Caco-2 (cell line): ENCODE results near the gene CLDN7. TPM values are rescaled to one million over a fixed set of nuclear protein-coding genes. Genes with fewer than 3 reads are reported as not detected.

Experiments used
- BruUV-seq: library from RNA; stranded (reverse); fragments of 400-500 nt; replicated peaks from 2 replicates; lab custom pipeline; 2021; lab: Mats Ljungman, UMichigan
- CTCF ChIA-PET: fragments of 300-600 bp; sonication (Branson Sonifier 250); formaldehyde crosslinking; loops from one replicate; lab custom pipeline; 2022; ENCODE audit warnings: antibody characterized with exemption; lab: Charles Lee
- POLR2A ChIA-PET: fragments of 300-600 bp; sonication (Branson Sonifier 250); formaldehyde crosslinking; loops from one replicate; lab custom pipeline; 2022; ENCODE audit warnings: antibody characterized with exemption; lab: Charles Lee
- DNase-seq, 2 experiments: peaks; one replicate each; pipeline versions ENCODE4 v3.0.0 to v3.0.0-alpha.2; 2020 to 2022
- H3K27me3 ChIP-seq: replicated peaks from 2 replicates; pipeline ENCODE4 v1.6.0; 2011; ENCODE audit warnings: low read length; ENCODE audit not compliant: control insufficient read depth, insufficient read depth
- H3K36me3 ChIP-seq: 2 replicates; pipeline ENCODE4 v1.5.1; 2011; ENCODE audit warnings: low read length; ENCODE audit not compliant: control insufficient read depth, insufficient read depth
- H3K4me1 ChIP-seq: fragments of 250-450 bp; sonication (Bioruptor Pico); 2 replicates; pipeline ENCODE4 v1.5.1; 2020; ENCODE audit warnings: mild to moderate bottlenecking
- H3K4me3 ChIP-seq: 2 replicates; pipeline ENCODE4 v1.5.1; 2011; ENCODE audit warnings: low read depth, mild to moderate bottlenecking, control low read depth, low read length
- H3K9me3 ChIP-seq: fragments of 250-450 bp; sonication (Bioruptor Pico); 2 replicates; pipeline ENCODE4 v1.5.1; 2020; ENCODE audit warnings: mild to moderate bottlenecking, moderate library complexity
- H3K27ac Mint-ChIP-seq: one replicate; pipeline ENCODE4 v1.8.0; 2022; ENCODE audit warnings: mixed read lengths; ENCODE audit not compliant: unreplicated experiment
- H3K27me3 Mint-ChIP-seq: one replicate; pipeline ENCODE4 v1.8.0; 2022; ENCODE audit warnings: mixed read lengths; ENCODE audit not compliant: insufficient read depth, unreplicated experiment
- H3K36me3 Mint-ChIP-seq: one replicate; pipeline ENCODE4 v1.8.0; 2022; ENCODE audit warnings: mild to moderate bottlenecking, mixed read lengths; ENCODE audit not compliant: insufficient read depth, unreplicated experiment
- H3K4me1 Mint-ChIP-seq: one replicate; pipeline ENCODE4 v1.8.0; 2022; ENCODE audit warnings: low read depth, mixed read lengths; ENCODE audit not compliant: unreplicated experiment
- H3K4me3 Mint-ChIP-seq: one replicate; pipeline ENCODE4 v1.8.0; 2022; ENCODE audit warnings: mild to moderate bottlenecking, moderate library complexity, mixed read lengths; ENCODE audit not compliant: unreplicated experiment
- H3K9me3 Mint-ChIP-seq: one replicate; pipeline ENCODE4 v1.8.0; 2022; ENCODE audit warnings: mixed read lengths; ENCODE audit not compliant: unreplicated experiment
- CTCF ChIP-seq, 2 experiments: fragments of 200-600 bp in 1 of 2; IDR thresholded peaks; 1 replicate in 1 of 2; 2 replicates in 1 of 2; pipeline versions ENCODE4 v1.5.1 to v1.8.0; 2011 to 2022; ENCODE audit warnings: antibody characterized with exemption in 1 of 2, control low read depth in 1 of 2, inconsistent platforms in 1 of 2, low read depth in 1 of 2, low read length in 1 of 2, mild to moderate bottlenecking in 1 of 2, moderate library complexity in 1 of 2; ENCODE audit not compliant: insufficient read depth in 1 of 2, severe bottlenecking in 1 of 2, unreplicated experiment in 1 of 2
- intact Hi-C: fragments of 100-400 bp; cut with micrococcal nuclease; formaldehyde crosslinking; loops from one replicate; pipeline ENCODE4 v1.10.0; 2022; ENCODE audit not compliant: unreplicated experiment
- total RNA-seq: library from RNA; stranded (reverse); gene quantifications from 2 replicates; pipeline ENCODE4 v1.2.3, GENCODE V29; 2022

CLDN7 gene
- total RNA-seq, 1 experiment from 2014 or later, result 111 TPM

- H3K4me3 Mint-ChIP-seq, result peak overlapping the region; percentile 43
- Histone ChIP-seq H3K4me3 (peak overlapping the region; percentile 12; the same call in 1 of the 2 replicates), H3K27me3 (no peaks in the 10 kb centered on the region), H3K36me3 (no peaks in the 10 kb centered on the region), H3K9me3 (no peaks in the 10 kb centered on the region), H3K4me1 (0 out of 2 replicates have a peak, but pooled peaks cover 10% of the 10 kb centered on the region)
- TF ChIP-seq CTCF (IDR thresholded peaks at IDR 0.05; ENCODE audit: insufficient read depth in 1 of 2, low read depth in 1 of 2, low read length in 1 of 2, severe bottlenecking in 1 of 2, unreplicated experiment in 1 of 2), result peak; percentile 66 to 76
- POLR2A ChIA-PET, result no interaction called here
- H3K9me3 Mint-ChIP-seq, result no peaks in the 10 kb centered on the region
- peaks cover 6% of the 10 kb centered on the region for H3K4me1 Mint-ChIP-seq
- intact Hi-C loops, result no loop called here
- peak; percentile 69 to 84 for DNase-seq
- peak overlapping the region; percentile 54 for H3K27ac Mint-ChIP-seq
- H3K36me3 Mint-ChIP-seq, result no peaks in the 10 kb centered on the region
- no TSS peak for BruUV-seq
- no peaks in the 10 kb centered on the region for H3K27me3 Mint-ChIP-seq
- CTCF ChIA-PET, result interaction anchor here (0.7 to 1.5 kb wide), 4 partner anchors 13 to 48 kb away, joined by 3 to 20 read pairs (median 3); partner anchors contain the start of gene SLC2A4
Observed at GRCh38 chr17:7296189-7296861, 34.0 kb upstream of the CLDN7 start.

- intact Hi-C loops, result no loop called here
- no peaks in the 10 kb centered on the region for H3K27me3 ChIP-seq
- Mint-ChIP-seq H3K9me3 (no peaks in the 10 kb centered on the region), H3K27me3 (no peaks in the 10 kb centered on the region), H3K4me1 (peaks cover 6% of the 10 kb centered on the region), H3K4me3 (peak overlapping the region; percentile 73), H3K36me3 (no peaks in the 10 kb centered on the region), H3K27ac (peak overlapping the region; percentile 61)
- peak overlapping the region; percentile 42 for H3K4me3 ChIP-seq
- no TSS peak for BruUV-seq
- 0 out of 2 replicates have a peak, but pooled peaks cover 10% of the 10 kb centered on the region for H3K4me1 ChIP-seq
- no peak for DNase-seq
- ChIA-PET CTCF (interaction anchor here (1.4 to 1.5 kb wide), 2 partner anchors 15 to 49 kb away, joined by 3 to 20 read pairs; partner anchors contain the start of gene SLC2A4), POLR2A (no interaction called here)
- H3K9me3 ChIP-seq, result no peaks in the 10 kb centered on the region
- TF ChIP-seq CTCF (IDR thresholded peaks at IDR 0.05; ENCODE audit: insufficient read depth in 1 of 2, low read depth in 1 of 2, low read length in 1 of 2, severe bottlenecking in 1 of 2, unreplicated experiment in 1 of 2), result no peak
- H3K36me3 ChIP-seq, result no peaks in the 10 kb centered on the region; the same call in 1 of the 2 replicates
Observed at GRCh38 chr17:7295230-7296180, 33.2 kb upstream of the CLDN7 start.

- H3K4me3 Mint-ChIP-seq, result peak within 1 kb of the TSS; percentile 73
- BruUV-seq, result no TSS peak
- POLR2A ChIA-PET, result no interaction called here
- H3K36me3 ChIP-seq, result no peaks in the 10 kb centered on the region; the same call in 1 of the 2 replicates
- peak within 1 kb of the TSS; percentile 61 for H3K27ac Mint-ChIP-seq
- DNase-seq, result peak; percentile 95 to 96
- H3K9me3 Mint-ChIP-seq, result no peaks in the 10 kb centered on the region
- CTCF ChIA-PET, result no interaction called here
- no peaks in the 10 kb centered on the region for H3K27me3 ChIP-seq
- H3K4me1 ChIP-seq, result 0 out of 2 replicates have a peak, but pooled peaks cover 10% of the 10 kb centered on the region
- intact Hi-C loops, result loop anchor here (1.0 kb wide), 1 partner anchor 13 kb away; the partner anchor contains the start of gene SLC2A4
- no peak for TF ChIP-seq CTCF (IDR thresholded peaks at IDR 0.05; ENCODE audit: insufficient read depth in 1 of 2, low read depth in 1 of 2, low read length in 1 of 2, severe bottlenecking in 1 of 2, unreplicated experiment in 1 of 2)
- H3K4me1 Mint-ChIP-seq, result peaks cover 6% of the 10 kb centered on the region
- H3K9me3 ChIP-seq, result no peaks in the 10 kb centered on the region
- H3K4me3 ChIP-seq, result peak within 1 kb of the TSS; percentile 49
- no peaks in the 10 kb centered on the region for H3K36me3 Mint-ChIP-seq
- H3K27me3 Mint-ChIP-seq, result no peaks in the 10 kb centered on the region
Observed at GRCh38 chr17:7294614-7295153, 32.4 kb upstream of the CLDN7 start, which contains the start of gene YBX2. Gene YBX2 (minus strand): TSS chr17:7294639. CDS start chr17:7294500, 139 bp downstream.
